Psoas muscle (tissue), 8 donors: ENCODE data around the gene SLC8A2. TPM values are rescaled to one million over a fixed set of nuclear protein-coding genes. Genes with fewer than 3 reads are reported as not detected.

Experiments
- ATAC-seq, 4 donors: fragments of 200-7000 bp; cut with Tn5 transposase; one replicate each; pipeline ENCODE4 v1.9.1; 2020; ENCODE audit warnings: moderate library complexity in 3 of 4, mild to moderate bottlenecking in 2 of 4
- DNase-seq, 2 donors: peaks; one replicate each; pipeline ENCODE4 v3.0.0-alpha.2; 2020
- H3K27ac ChIP-seq: fragments of 200-600 bp; one replicate; pipeline ENCODE4 v1.8.0; 2022
- H3K27me3 ChIP-seq, 3 donors: fragments of 200-600 bp in 1 of 3; one replicate each; pipeline versions ENCODE4 v1.6.1 to v1.8.0; 2013 to 2022; ENCODE audit warnings: low read length in 2 of 3, mild to moderate bottlenecking in 2 of 3, moderate library complexity in 1 of 3; ENCODE audit not compliant: insufficient read depth in 3 of 3
- H3K36me3 ChIP-seq, 2 donors: fragments of 200-600 bp in 1 of 2; one replicate each; pipeline versions ENCODE4 v1.6.1 to v1.8.0; 2013 to 2022; ENCODE audit warnings: low read depth in 1 of 2, mild to moderate bottlenecking in 1 of 2, moderate library complexity in 1 of 2; ENCODE audit not compliant: insufficient read depth in 1 of 2
- H3K4me1 ChIP-seq: fragments of 200-600 bp; one replicate; pipeline ENCODE4 v1.8.0; 2022
- H3K4me3 ChIP-seq: fragments of 200-600 bp; one replicate; pipeline ENCODE4 v1.8.0; 2022; ENCODE audit warnings: mild to moderate bottlenecking
- H3K9me3 ChIP-seq: fragments of 200-600 bp; one replicate; pipeline ENCODE4 v1.8.0; 2022
- WGBS, 3 donors: extraction: QIAGEN DNeasy Blood & Tissue Kit; methylation state at CpG; one replicate each; pipeline versions ENCODE4 v1.1.6 to v1.1.7; 2013; 5-methylcytosine and 5-hydroxymethylcytosine counted together
- intact Hi-C, 2 donors: fragments of 100-400 bp; cut with DNase I; formaldehyde crosslinking; loops; one replicate each; pipeline versions ENCODE4 v1.11.0 to v1.14.2; 2022
- polyA plus RNA-seq, 3 donors: library from polyadenylated mRNA; stranded (reverse); fragments of 200-250 nt; gene quantifications; one replicate each; pipeline ENCODE4 v1.2.3, GENCODE V29; 2013
- total RNA-seq, 4 donors: library from RNA; stranded (reverse); fragmentation: NEBNext Ultra II Directional in 2 of 4; extraction: Animal tissue kit (Norgen Biotek cat#: 25700) in 2 of 4; gene quantifications; one replicate each; pipeline versions ENCODE4 v1.2.1 to v1.2.4, GENCODE V29; 2021 to 2023
- TF ChIP-seq, protein P1 (sequence below): fragments of 200-600 bp; IDR thresholded peaks from one replicate; pipeline ENCODE4 v1.8.0; 2022; ENCODE audit warnings: antibody characterized with exemption
- donor health status: healthy with polysubstance abuse.
- donor health status: DM: no; HTN: no; CAD: no; lungs with moderate emphysema.
- donor health status: Bipolar disorder and iron deficiency.
- donor health status: healthy.
- donor health status: DM: yes; HTN: yes; CAD: no.
- donor health status: DM: no; HTN: no; CAD: no.
- donor health status: DM: no; HTN: no; CAD: no.
- donor health status: DM: yes; HTN: yes; CAD: no.

The SLC8A2 gene
- total and polyA plus RNA-seq, 7 donors, result 0.12 to 0.54 (median 0.19) TPM; not detected in 1

DNA sequence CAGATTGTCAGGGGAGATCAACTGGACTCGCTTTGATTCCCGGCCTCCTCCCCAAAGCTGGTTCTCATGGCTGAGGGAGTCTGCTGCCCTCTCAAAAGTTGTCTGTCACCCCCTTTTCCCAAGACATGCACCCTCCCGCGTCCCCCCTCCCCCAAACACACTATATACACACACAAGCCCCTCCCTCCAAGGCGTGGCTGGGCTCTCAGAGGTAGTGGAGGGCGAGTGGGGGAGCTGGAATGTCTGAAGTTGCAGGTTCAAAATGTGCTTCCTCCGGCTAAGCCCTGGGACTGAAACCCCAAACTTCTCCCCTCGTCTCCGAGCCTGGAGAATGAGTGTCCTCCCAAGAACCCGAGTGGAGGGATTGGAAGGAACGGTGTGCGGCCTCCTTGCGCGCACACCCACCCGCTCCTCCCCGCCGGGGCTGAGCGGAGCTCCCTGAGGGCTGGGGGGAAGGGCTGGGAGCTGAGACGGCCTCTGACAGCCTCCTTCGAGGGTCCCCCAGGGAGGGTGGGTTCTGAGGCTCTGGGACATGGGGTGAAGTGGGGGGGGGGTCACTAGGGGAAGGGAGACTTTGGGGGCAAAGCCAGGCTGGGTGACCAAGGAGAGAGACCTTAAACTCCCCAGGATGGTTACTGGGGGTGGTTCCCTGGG is 42.4 kb downstream of the SLC8A2 start:
- WGBS, 3 donors, result 9 to 14% (median 13%) methylated on average over 15 to 20 of the region's 20 CpGs
- Histone ChIP-seq H3K27ac (no peak overlapping the region), H3K27me3 (peaks cover 0 to 85% (median 18%) of the 10 kb centered on the region in 3 donors), H3K36me3 (no peaks in the 10 kb centered on the region), H3K9me3 (no peaks in the 10 kb centered on the region), H3K4me1 (peaks cover 7% of the 10 kb centered on the region), H3K4me3 (no peak overlapping the region)
- TF ChIP-seq, protein P1, sequence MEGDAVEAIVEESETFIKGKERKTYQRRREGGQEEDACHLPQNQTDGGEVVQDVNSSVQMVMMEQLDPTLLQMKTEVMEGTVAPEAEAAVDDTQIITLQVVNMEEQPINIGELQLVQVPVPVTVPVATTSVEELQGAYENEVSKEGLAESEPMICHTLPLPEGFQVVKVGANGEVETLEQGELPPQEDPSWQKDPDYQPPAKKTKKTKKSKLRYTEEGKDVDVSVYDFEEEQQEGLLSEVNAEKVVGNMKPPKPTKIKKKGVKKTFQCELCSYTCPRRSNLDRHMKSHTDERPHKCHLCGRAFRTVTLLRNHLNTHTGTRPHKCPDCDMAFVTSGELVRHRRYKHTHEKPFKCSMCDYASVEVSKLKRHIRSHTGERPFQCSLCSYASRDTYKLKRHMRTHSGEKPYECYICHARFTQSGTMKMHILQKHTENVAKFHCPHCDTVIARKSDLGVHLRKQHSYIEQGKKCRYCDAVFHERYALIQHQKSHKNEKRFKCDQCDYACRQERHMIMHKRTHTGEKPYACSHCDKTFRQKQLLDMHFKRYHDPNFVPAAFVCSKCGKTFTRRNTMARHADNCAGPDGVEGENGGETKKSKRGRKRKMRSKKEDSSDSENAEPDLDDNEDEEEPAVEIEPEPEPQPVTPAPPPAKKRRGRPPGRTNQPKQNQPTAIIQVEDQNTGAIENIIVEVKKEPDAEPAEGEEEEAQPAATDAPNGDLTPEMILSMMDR, result no peak
- ATAC-seq (no peak), DNase-seq (no peak)
- intact Hi-C loops, result loop anchor here in 1 of 2 donors (10.0 kb wide), 1 partner anchor 134 kb away; no protein-coding TSS in a partner anchor

DNA sequence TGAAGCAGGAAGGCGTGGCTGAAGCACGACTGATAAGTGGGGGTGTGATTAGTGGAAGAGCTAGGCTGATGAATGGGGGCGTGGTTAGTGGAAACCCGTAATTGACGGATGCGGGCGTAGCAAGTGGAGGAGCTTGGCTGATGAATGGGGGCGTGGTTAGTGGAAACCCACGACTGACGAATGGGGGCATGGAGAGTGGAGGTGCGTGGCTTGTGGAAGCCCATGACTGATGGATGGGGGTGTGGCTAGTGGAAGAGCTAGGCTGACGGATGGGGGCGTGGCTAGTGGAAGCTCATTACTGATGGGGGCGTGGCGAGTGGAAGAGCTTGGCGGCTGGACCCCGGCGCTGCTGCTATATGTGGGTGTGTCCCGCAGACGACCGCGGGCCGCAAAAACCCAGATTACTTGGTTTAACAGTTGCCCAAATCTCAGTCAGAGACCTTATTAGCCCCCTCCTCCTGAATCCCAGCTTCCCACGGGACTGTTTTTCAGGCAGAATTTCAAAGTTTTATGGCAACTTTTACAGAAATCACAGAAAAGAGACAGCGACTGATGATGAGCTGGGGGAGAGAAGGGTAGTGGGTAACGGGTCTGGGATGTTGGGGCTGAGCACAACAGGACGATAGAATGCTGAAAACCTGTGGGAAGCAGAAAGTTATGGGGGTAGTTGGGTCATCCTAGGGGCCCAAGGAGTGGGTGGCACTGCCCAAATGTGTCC is 43.4 kb downstream of the SLC8A2 start:
- Histone ChIP-seq H3K27ac (no peak overlapping the region), H3K27me3 (peaks cover 0 to 84% (median 23%) of the 10 kb centered on the region in 3 donors), H3K4me3 (no peak overlapping the region), H3K9me3 (no peaks in the 10 kb centered on the region), H3K4me1 (peaks cover 7% of the 10 kb centered on the region), H3K36me3 (no peaks in the 10 kb centered on the region)
- DNase-seq (peak; percentile 81 to 82), ATAC-seq (peak; percentile 72 to 84 (median 78))
- intact Hi-C loops, result loop anchor here in 1 of 2 donors (10.0 kb wide), 1 partner anchor 134 kb away; no protein-coding TSS in a partner anchor
- TF ChIP-seq, protein P1, result no peak
- 0 to 1% (median 1%) methylated on average over 27 of the region's 27 CpGs for WGBS, 3 donors

DNA sequence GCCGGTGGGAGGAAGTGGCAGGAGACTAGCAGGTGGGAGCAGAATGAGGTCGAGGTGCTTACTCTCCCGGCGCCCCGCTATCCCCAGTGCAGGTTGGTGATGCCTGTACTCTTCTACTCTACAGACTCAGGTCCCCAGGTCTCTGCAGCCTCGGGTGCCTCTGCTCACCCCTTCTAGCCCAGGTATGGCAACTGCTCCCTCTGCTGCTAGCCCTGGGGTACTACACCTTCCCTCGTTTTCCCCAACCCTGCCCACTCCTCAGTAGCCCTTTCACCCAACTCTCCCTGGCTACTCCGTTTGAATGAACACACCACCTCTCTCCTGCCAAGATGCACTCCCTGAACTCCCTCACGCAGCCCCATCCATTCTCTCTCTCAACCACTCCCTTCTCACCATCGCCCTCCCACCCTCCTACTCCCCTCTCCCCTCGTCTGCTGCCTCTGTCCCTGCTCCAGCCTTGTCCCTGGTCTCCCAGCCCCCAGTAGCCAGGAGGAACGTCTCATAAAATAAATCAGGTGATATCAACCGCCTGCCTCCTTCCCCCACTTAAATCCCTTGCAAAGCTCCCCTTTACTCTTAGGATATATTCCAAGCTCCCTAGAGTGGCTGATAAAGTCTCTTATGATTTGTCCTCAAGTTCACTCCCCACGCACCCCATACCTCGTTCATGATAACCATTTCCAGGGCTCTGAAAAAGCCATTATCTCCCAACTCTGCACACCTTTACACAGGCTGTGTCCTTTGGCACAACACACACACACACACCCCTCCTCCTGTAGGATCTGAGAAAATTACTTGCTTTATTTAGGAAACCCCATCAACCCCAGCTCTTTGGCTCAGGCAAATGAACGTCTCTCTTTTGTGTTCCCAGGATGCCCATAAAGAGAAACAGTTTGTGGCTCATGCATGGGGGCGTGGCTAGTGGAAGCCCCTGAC is 44.2 kb downstream of the SLC8A2 start:
- no peaks in the 10 kb centered on the region for H3K9me3 ChIP-seq
- DNase-seq, result no peak
- peak; percentile 70 to 80 (median 77) for ATAC-seq
- TF ChIP-seq, protein P1, result peak; percentile 73
- 4 to 7% (median 5%) methylated on average over 17 of the region's 17 CpGs for WGBS, 3 donors
- H3K27ac ChIP-seq, result no peak overlapping the region
- H3K27me3 ChIP-seq, result peaks cover 0 to 84% (median 25%) of the 10 kb centered on the region in 3 donors
- H3K4me3 ChIP-seq, result no peak overlapping the region
- peaks cover 7% of the 10 kb centered on the region for H3K4me1 ChIP-seq
- intact Hi-C loops, result loop anchor here in 1 of 2 donors (10.0 kb wide), 1 partner anchor 133 kb away; no protein-coding TSS in a partner anchor
- no peaks in the 10 kb centered on the region for H3K36me3 ChIP-seq

DNA sequence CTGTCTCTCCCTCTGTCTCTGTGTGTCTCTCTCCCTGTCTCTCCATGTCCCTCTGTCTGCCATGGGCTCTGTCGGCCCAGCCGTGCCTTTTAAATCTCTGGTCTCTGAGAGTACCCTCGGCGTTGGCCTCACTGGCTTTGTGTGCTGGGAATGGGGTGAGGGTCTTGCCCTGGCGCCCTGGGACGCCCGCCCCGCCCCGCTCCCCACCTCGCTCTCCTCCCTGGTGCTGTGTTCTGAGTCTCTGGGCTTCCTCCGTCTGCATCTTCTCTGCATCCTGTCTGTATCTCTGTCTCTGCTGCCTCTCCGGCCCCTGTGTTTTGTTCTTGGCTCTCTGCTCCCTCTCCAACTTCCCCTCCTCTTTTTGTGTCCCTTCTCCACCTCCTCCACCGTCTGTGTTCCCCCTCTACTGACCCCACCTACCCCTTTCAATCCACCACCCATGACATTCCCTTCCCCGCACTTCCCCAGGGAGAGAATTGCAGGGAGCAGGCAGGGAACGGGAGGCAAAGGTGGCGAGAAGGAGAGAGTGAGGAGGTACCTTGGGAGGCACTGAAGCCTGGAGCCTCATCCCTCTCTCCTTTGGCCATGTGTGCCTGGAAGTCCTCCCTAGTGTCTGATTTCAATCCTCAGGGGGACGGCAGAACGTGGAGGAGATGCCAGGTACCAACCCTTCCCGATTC is 48.4 kb downstream of the SLC8A2 start:
- Histone ChIP-seq H3K9me3 (no peaks in the 10 kb centered on the region), H3K4me3 (no peak overlapping the region), H3K27me3 (peaks cover 0 to 73% (median 32%) of the 10 kb centered on the region in 3 donors), H3K27ac (no peak overlapping the region), H3K4me1 (no peaks in the 10 kb centered on the region), H3K36me3 (no peaks in the 10 kb centered on the region)
- intact Hi-C loops, result loop anchor here in 1 of 2 donors (10.0 kb wide), 1 partner anchor 129 kb away; no protein-coding TSS in a partner anchor
- no peak for ATAC-seq
- 7 to 8% (median 7%) methylated on average over 19 of the region's 19 CpGs for WGBS, 3 donors
- DNase-seq, result no peak
- TF ChIP-seq, protein P1, result no peak
